Measurements from ENCODE around the gene SCAMP5. TPM values are rescaled to one million over a fixed set of nuclear protein-coding genes. Genes with fewer than 3 reads are reported as not detected.

SCAMP5 gene
- total and polyA plus RNA-seq, 2 of the 13 experiments (the other 11 are each of a cell fraction or from before 2014, with no cell fraction given): 34.3 to 49.0 TPM

DNA sequence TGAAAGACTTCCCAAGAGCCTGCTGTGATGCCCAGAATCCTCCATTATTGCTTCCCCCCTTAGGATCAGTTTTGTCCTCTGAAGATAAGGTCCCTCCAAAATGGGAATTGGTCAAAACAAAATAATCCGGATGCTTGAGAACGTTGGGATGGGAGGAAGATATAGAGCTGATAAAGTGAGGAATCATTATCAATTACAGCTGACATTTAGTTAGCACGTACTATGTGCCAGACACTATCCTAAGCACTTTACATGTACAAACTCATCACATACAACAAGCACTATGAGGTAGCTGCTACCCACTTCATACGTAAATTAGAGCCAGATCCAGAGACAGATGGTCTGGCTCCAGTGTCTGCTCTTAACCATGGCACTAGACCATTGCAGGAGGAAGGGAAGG is 32.1 kb upstream of the SCAMP5 start (continued):
- TF ChIP-seq, protein P1, sequence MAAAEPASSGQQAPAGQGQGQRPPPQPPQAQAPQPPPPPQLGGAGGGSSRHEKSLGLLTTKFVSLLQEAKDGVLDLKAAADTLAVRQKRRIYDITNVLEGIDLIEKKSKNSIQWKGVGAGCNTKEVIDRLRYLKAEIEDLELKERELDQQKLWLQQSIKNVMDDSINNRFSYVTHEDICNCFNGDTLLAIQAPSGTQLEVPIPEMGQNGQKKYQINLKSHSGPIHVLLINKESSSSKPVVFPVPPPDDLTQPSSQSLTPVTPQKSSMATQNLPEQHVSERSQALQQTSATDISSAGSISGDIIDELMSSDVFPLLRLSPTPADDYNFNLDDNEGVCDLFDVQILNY (CRISPR knock-in tag; conservative IDR thresholded peaks at IDR 0.05): no peak
- TF ChIP-seq MAFF (IDR thresholded peaks at IDR 0.05; ENCODE audit: low read depth, low read length): no peak
- no peak for TF ChIP-seq SETDB1 (CRISPR knock-in tag; IDR thresholded peaks at IDR 0.05; ENCODE audit: borderline replicate concordance)
- no peak for TF ChIP-seq ZNF775 (CRISPR knock-in tag; IDR thresholded peaks at IDR 0.05; ENCODE audit: borderline replicate concordance)
- no peak for TF ChIP-seq NFE2 (CRISPR knock-in tag; IDR thresholded peaks at IDR 0.05)
- TF ChIP-seq RAD51 (IDR thresholded peaks at IDR 0.05; ENCODE audit: borderline replicate concordance): no peak
- TF ChIP-seq, protein P2, sequence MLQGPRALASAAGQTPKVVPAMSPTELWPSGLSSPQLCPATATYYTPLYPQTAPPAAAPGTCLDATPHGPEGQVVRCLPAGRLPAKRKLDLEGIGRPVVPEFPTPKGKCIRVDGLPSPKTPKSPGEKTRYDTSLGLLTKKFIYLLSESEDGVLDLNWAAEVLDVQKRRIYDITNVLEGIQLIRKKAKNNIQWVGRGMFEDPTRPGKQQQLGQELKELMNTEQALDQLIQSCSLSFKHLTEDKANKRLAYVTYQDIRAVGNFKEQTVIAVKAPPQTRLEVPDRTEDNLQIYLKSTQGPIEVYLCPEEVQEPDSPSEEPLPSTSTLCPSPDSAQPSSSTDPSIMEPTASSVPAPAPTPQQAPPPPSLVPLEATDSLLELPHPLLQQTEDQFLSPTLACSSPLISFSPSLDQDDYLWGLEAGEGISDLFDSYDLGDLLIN (CRISPR knock-in tag; IDR thresholded peaks at IDR 0.05; ENCODE audit: borderline replicate concordance): no peak
- no peak for TF ChIP-seq CBFB (CRISPR knock-in tag; IDR thresholded peaks at IDR 0.05)

DNA sequence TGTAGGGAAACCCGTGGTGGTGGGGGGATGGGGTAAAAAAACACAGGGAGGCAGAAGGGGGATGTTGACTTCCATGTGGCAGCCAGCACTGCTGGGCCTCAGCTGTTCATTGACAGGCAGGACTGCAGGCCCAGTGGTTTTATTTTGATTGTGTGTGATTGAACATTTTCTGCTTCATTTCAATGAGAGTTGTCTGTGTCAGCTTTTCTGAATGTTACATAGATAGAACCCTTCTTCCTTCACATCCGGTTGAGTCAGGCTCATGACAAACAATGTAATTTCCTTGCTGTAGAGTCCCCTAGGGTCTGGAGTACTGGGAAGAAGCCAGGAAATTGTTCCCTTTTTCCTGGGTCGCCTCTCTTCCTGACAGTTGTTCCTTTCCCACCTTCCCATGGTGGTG is 30.6 kb upstream of the SCAMP5 start:
- H3K4me2 ChIP-seq (ENCODE audit: low read depth, low read length): no peak overlapping the region
- ATAC-seq (no peak), FAIRE-seq (no peak), DNase-seq (ENCODE audit: low spot score) (no peak)
- no peak overlapping the region for H2AFZ ChIP-seq (ENCODE audit: low read length)
- WGBS (ENCODE audit: low lambda C conversion rate): 17% methylated on average over 3 of the region's 3 CpGs
- CTCF ChIA-PET (ENCODE audit: low intra/inter-chr PET ratio, low total read pairs): no interaction called here
- H3K27ac ChIP-seq (ENCODE audit: extremely low read length, insufficient read depth, low read length): no peak overlapping the region
- no peak overlapping the region for H3K9ac ChIP-seq (ENCODE audit: insufficient read depth, low read depth, low read length)
- TF ChIP-seq MAFK (conservative IDR thresholded peaks at IDR 0.05 in 1 of 2, IDR thresholded peaks at IDR 0.05 in 1 of 2; ENCODE audit: low read length in 2 of 2): 0 out of 4 replicates have a peak, but pooled peaks of 1 of the 2 experiments have one; percentile 8
- no peak for TF ChIP-seq ZNF20 (CRISPR knock-in tag; IDR thresholded peaks at IDR 0.05)
- no peak for TF ChIP-seq KDM2A (CRISPR knock-in tag; IDR thresholded peaks at IDR 0.05; ENCODE audit: borderline replicate concordance, low read depth)
- no peak for TF ChIP-seq PHF5A (CRISPR knock-in tag; IDR thresholded peaks at IDR 0.05; ENCODE audit: low read depth, unreplicated experiment)
- intact Hi-C loops (cut with micrococcal nuclease; ENCODE audit: unreplicated experiment): no loop called here
- no peaks in the 10 kb centered on the region for H3K9me3 ChIP-seq (ENCODE audit: low read length)
- in situ Hi-C loops (cut with HindIII; ENCODE audit: extremely low pct_ligation_motif_present, low pct_unique_long_range_greater_than_20kb): no loop called here
- H4K20me1 ChIP-seq (ENCODE audit: insufficient read depth, low read length): no peaks in the 10 kb centered on the region
- POLR2A ChIA-PET: no interaction called here
- no peaks in the 10 kb centered on the region for H3K79me2 ChIP-seq (ENCODE audit: insufficient read depth, low read length)
- no peaks in the 10 kb centered on the region for H3K36me3 ChIP-seq (replicated peaks in 1 of 2; ENCODE audit: control insufficient read depth in 1 of 2, insufficient read depth in 2 of 2, low read length in 2 of 2)
- H3K4me3 ChIP-seq (replicated peaks in 1 of 3; ENCODE audit: insufficient read depth in 1 of 3, low read depth in 2 of 3, low read length in 3 of 3): no peak overlapping the region
- peaks cover 9% of the 10 kb centered on the region; the same call in 1 of the 2 replicates for H3K4me1 ChIP-seq (ENCODE audit: insufficient read depth, low read length)
- peaks cover 3 to 31% of the 10 kb centered on the region in 2 experiments; a peak in 4 of 5 replicates for H3K27me3 ChIP-seq (ENCODE audit: control insufficient read depth in 1 of 2, insufficient read depth in 2 of 2, low read length in 2 of 2)
- no TSS peak for BruUV-seq (replicated peaks)

Data from HepG2 (cell line).